Suprapubic skin (tissue), 4 donors: ENCODE measurements around the gene SUMF1. TPM values are rescaled to one million over a fixed set of nuclear protein-coding genes. Genes with fewer than 3 reads are reported as not detected.
"Not testable (repeated sequence)": the region's sequence is repeated elsewhere in the genome, so short reads cannot be mapped to it uniquely, and the experiment has no call there.

Source experiments
- DNase-seq, 2 donors: peaks; one replicate each; pipeline ENCODE4 v3.0.0-alpha.2; 2019; ENCODE audit warnings: low spot score in 2 of 2
- H3K27ac ChIP-seq: fragments of 200-600 bp; sonication (generic); one replicate; pipeline ENCODE4 v1.5.1; 2019
- H3K27me3 ChIP-seq: fragments of 200-600 bp; sonication (generic); one replicate; pipeline ENCODE4 v1.5.1; 2019
- H3K36me3 ChIP-seq: fragments of 200-600 bp; sonication (generic); one replicate; pipeline ENCODE4 v1.5.1; 2019
- H3K4me1 ChIP-seq: fragments of 200-600 bp; sonication (generic); one replicate; pipeline ENCODE4 v1.5.1; 2019
- H3K4me3 ChIP-seq: fragments of 200-600 bp; sonication (generic); one replicate; pipeline ENCODE4 v1.5.1; 2019; ENCODE audit warnings: mild to moderate bottlenecking
- H3K9me3 ChIP-seq: fragments of 200-600 bp; sonication (generic); one replicate; pipeline ENCODE4 v1.5.1; 2019
- CTCF ChIP-seq, 2 donors: fragments of 200-600 bp in 1 of 2; fragments of 450-650 bp in 1 of 2; sonication (generic) in 1 of 2; IDR thresholded peaks; one replicate each; pipeline ENCODE4 v1.5.1; 2016 to 2019; ENCODE audit warnings: antibody characterized with exemption in 2 of 2, mild to moderate bottlenecking in 1 of 2, moderate library complexity in 1 of 2
- EP300 ChIP-seq: sonication (generic); formaldehyde crosslinking; IDR thresholded peaks from one replicate; pipeline ENCODE4 v1.6.1; 2017; ENCODE audit warnings: antibody characterized with exemption
- POLR2A ChIP-seq, 2 donors: fragments of 450-650 bp; IDR thresholded peaks; one replicate each; pipeline ENCODE4 v1.6.1; 2017; ENCODE audit warnings: antibody characterized with exemption in 2 of 2, mild to moderate bottlenecking in 2 of 2, moderate library complexity in 2 of 2
- POLR2AphosphoS5 ChIP-seq, 3 donors: sonication (generic); formaldehyde crosslinking; IDR thresholded peaks; one replicate each; pipeline ENCODE4 v1.6.1; 2017; ENCODE audit warnings: antibody characterized with exemption in 3 of 3
- WGBS: methylation state at CpG from one replicate; pipeline ENCODE4 v1.1.5; 2018; 5-methylcytosine and 5-hydroxymethylcytosine counted together
- total RNA-seq, 4 donors: library from RNA; depleted of rRNA; stranded (reverse); fragments of >200 nt; gene quantifications; one replicate each; pipeline ENCODE4 v1.1.0, GENCODE V29; 2016

SUMF1 gene
- total RNA-seq, 4 donors from 2014 or later: 38.9 to 47.3 (median 42.3) TPM

DNA sequence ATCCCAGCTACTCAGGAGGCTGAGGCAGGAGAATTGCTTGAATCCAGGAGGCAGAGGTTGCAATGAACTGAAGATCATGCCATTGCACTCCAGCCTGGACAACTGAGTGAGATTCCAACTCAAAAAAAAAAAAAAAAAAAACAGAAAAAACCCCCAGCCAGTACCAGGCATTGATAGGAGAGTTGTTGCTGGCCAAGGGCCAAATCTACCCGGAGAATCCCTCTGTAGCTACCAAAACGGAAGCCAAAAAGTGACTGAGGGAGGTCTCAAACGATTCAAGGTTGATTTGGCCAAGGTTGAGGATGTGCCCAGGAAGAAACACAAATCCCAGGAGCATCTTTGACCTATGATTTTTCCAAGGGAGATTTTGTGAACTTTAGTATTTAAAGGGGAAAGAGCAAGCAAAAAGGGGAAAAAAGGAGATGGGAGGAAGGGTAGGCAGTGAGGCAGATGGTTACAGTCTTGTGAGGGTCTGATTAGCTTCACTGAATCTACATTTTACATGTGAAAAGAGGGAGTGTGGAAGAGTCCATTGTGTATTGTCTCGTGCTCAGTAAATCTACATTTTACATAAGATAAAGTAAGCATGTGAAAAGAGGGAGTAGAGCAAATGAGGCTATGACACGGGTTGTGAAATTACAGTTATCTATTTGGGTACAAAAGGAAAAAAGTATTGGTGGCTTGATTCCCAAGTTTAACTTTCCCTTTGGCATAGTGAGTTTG, 131.1 kb downstream of the SUMF1 start:
- Histone ChIP-seq H3K9me3 (no peaks in the 10 kb centered on the region), H3K4me3 (no peak overlapping the region), H3K27me3 (no peaks in the 10 kb centered on the region), H3K4me1 (peaks cover 9% of the 10 kb centered on the region), H3K36me3 (no peaks in the 10 kb centered on the region), H3K27ac (no peak overlapping the region)
- 63% methylated on average over 5 of the region's 5 CpGs for whole genome bisulfite sequencing
- TF ChIP-seq POLR2AphosphoS5 (IDR thresholded peaks at IDR 0.05) (no peak), POLR2A (IDR thresholded peaks at IDR 0.05) (no peak), CTCF (IDR thresholded peaks at IDR 0.05) (no peak), EP300 (no peak)
- no peak for DNase-seq

DNA sequence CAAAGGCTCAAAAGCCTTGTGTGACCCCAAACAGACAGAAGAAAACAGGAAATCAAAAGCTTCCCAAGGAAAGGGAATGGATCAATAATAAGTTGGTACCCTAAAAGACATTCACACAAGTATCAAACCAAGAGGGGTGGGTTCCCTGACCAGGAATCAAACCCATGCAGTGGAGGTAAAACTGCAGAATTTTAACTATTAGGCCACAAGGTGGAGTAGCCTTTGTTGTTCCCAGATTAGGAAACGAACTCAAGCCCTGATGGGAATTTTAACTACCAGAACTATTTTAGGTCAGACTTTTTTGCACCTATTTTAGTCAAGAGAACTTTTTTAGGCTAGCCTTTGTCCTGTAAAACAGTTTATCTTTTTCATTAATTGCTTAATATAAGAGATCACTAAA, 132.5 kb downstream of the SUMF1 start:
- TF ChIP-seq CTCF (IDR thresholded peaks at IDR 0.05) (no peak), EP300 (no peak), POLR2A (IDR thresholded peaks at IDR 0.05) (no peak), POLR2AphosphoS5 (IDR thresholded peaks at IDR 0.05) (no peak)
- DNase-seq: no peak

DNA sequence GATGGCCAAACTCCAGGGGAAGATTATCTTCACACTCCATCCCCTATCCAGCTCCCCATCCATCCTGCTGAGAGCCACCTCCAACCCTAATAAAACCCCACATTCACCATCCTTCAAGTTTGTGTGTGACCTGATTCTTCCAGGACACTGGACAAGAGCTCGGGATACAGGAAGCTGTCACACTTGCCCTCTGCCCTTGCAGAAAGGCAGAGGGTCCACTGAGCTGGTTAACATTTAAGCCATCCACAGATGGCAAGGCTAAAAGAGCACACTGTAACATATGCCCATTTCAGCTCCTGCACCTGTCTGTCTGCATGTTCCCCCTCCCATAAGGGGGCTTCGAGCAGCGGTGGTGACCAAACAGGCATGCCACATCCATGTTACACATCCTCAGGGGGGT, 134.1 kb downstream of the SUMF1 start:
- H3K4me1 ChIP-seq: no peaks in the 10 kb centered on the region
- H3K36me3 ChIP-seq: no peaks in the 10 kb centered on the region
- DNase-seq: no peak
- no peak overlapping the region for H3K27ac ChIP-seq
- WGBS: 88% methylated on average over 3 of the region's 3 CpGs
- H3K9me3 ChIP-seq: peaks cover 4% of the 10 kb centered on the region
- no peaks in the 10 kb centered on the region for H3K27me3 ChIP-seq
- TF ChIP-seq POLR2A (IDR thresholded peaks at IDR 0.05) (no peak), POLR2AphosphoS5 (IDR thresholded peaks at IDR 0.05) (no peak), CTCF (IDR thresholded peaks at IDR 0.05) (no peak), EP300 (no peak)
- no peak overlapping the region for H3K4me3 ChIP-seq

More for the DNA sequence above, 132.5 kb downstream of the SUMF1 start:
- Histone ChIP-seq H3K36me3 (no peaks in the 10 kb centered on the region), H3K27me3 (no peaks in the 10 kb centered on the region), H3K4me1 (no peaks in the 10 kb centered on the region), H3K9me3 (peaks cover 4% of the 10 kb centered on the region), H3K27ac (no peak overlapping the region), H3K4me3 (no peak overlapping the region)
- WGBS: 64% methylated on average over 1 of the region's 1 CpG

DNA sequence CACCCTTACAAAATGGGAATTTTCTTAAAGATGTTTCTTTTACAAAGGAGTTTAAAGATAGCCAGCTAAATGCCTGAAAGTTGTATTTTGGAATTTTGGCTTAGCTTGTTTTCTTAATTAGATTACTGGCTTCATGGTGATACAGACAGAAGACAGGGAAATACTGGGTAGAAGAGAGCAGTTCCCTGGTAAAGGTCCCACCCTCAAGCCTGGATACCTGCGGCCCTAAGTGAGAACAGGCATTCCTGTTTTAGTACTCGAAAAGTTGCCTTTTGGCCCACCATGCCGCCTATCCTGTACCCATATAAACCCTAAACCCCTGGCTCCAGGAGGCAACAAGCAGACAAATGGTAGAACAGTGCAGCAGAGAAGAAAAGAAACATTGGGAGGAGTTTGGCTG, 134.5 kb downstream of the SUMF1 start:
- H3K4me3 ChIP-seq: no peak overlapping the region
- H3K27ac ChIP-seq: no peak overlapping the region
- H3K9me3 ChIP-seq: peaks cover 4% of the 10 kb centered on the region
- no peak for DNase-seq
- no peaks in the 10 kb centered on the region for H3K36me3 ChIP-seq
- TF ChIP-seq POLR2AphosphoS5 (IDR thresholded peaks at IDR 0.05) (no peak), CTCF (IDR thresholded peaks at IDR 0.05) (no peak), EP300 (no peak), POLR2A (IDR thresholded peaks at IDR 0.05) (no peak)
- no peaks in the 10 kb centered on the region for H3K4me1 ChIP-seq
- 78% methylated on average over 3 of the region's 3 CpGs for WGBS
- H3K27me3 ChIP-seq: no peaks in the 10 kb centered on the region

- Histone ChIP-seq H3K4me3 (no peak overlapping the region), H3K27ac (no peak overlapping the region), H3K27me3 (no peaks in the 10 kb centered on the region), H3K4me1 (no peaks in the 10 kb centered on the region), H3K9me3 (peaks cover 4% of the 10 kb centered on the region), H3K36me3 (no peaks in the 10 kb centered on the region)
- no peak for DNase-seq
- 94% methylated on average over 1 of the region's 1 CpG for WGBS
- TF ChIP-seq EP300: no peak
- no peak for TF ChIP-seq CTCF (IDR thresholded peaks at IDR 0.05)
- TF ChIP-seq POLR2AphosphoS5 (IDR thresholded peaks at IDR 0.05): no peak
- no peak for TF ChIP-seq POLR2A (IDR thresholded peaks at IDR 0.05)
Observed at GRCh38 chr3:4332111-4332510, 135.0 kb downstream of the SUMF1 start.

GRCh38 chr3:4329806-4330205, 137.3 kb downstream of the SUMF1 start:
- not testable (repeated sequence) for H3K4me1 ChIP-seq, DNase-seq, H3K27me3 ChIP-seq, H3K4me3 ChIP-seq, H3K27ac ChIP-seq, H3K9me3 ChIP-seq, H3K36me3 ChIP-seq
